DOHH2 (cell line): Measurements from ENCODE around the gene ATP11A.

Experiments used
- CTCF ChIP-seq: fragments of 200-600 bp; sonication (generic); IDR thresholded peaks from one replicate; pipeline ENCODE4 v1.5.1; 2014; ENCODE audit warnings: antibody characterized with exemption, mild to moderate bottlenecking, low read depth, low read length; ENCODE audit not compliant: poor library complexity, severe bottlenecking
- EZH2phosphoT487 ChIP-seq: fragments of 200-600 bp; sonication (generic); IDR thresholded peaks from 2 replicates; pipeline ENCODE4 v1.6.1; 2017; ENCODE audit warnings: borderline replicate concordance, mild to moderate bottlenecking, antibody characterized with exemption, low read length, moderate library complexity, mixed read lengths

GRCh38 chr13:112759053-112759452, 69.2 kb downstream of the ATP11A start:
- no peak for TF ChIP-seq CTCF
- no peak for TF ChIP-seq EZH2phosphoT487
